ENCODE data around the gene MASTL. TPM values are rescaled to one million over a fixed set of nuclear protein-coding genes. Genes with fewer than 3 reads are reported as not detected.

The MASTL gene
- total RNA-seq, result 10 to 100 TPM in 3 of 5 donors, 1 to 10 TPM in 2; 4.2 to 21.2 (median 10.4) TPM
- 10.5 TPM for total RNA-seq (2013)
- total RNA-seq, result 12.7 to 93.3 (median 39.0) reads per million in 29 experiments

DNA sequence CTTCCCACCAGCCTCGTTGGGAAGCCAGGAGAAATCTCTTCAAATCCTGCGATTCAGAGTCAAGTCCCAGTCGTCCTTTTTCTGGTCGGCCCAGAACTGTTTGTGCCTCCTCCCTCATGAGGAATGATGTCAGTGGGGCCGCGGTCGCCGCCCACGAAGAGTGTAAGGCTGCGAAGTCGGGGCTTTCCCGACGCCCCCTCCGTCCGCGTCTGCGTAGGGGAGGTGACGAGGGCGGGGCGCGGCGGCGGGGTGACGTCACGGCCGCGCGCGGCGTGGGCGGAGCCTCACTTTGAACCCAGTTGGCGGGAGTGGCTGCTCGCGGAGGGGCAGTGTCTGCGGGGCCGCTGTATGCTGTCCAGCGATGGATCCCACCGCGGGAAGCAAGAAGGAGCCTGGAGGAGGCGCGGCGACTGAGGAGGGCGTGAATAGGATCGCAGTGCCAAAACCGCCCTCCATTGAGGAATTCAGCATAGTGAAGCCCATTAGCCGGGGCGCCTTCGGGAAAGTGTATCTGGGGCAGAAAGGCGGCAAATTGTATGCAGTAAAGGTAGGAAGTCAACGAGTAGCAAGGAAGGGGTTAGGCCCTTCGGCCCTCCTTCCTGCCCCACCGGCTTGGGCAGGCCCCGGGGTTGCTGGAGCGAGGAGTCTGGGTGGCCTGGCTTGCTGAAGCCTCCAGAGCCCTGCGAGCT lies at the start of gene MASTL:
Gene MASTL, plus strand, starts transcription at position 287 of the 689 bp plus-strand sequence. Its CDS starts 75 bp downstream, at position 362.
- ATAC-seq (replicated peaks in 1 of 4) (peak; percentile 82 to 90 (median 84)), DNase-seq (peak; percentile 87 to 98 (median 94))
- Histone ChIP-seq H3K9me3 (no peaks in the 10 kb centered on the region), H3K27ac (ENCODE audit: low read length) (peak within 1 kb of the TSS; percentile 95), H3K27me3 (replicated peaks in 1 of 2; ENCODE audit: control insufficient read depth in 2 of 2, extremely low read depth in 1 of 2, insufficient read depth in 2 of 2, low read length in 1 of 2) (no peaks in the 10 kb centered on the region), H3K4me3 (ENCODE audit: control insufficient read depth in 1 of 2, extremely low read depth in 1 of 2, low read length in 1 of 2) (peak within 1 kb of the TSS; percentile 65 to 100), H3K36me3 (ENCODE audit: control insufficient read depth in 2 of 2, extremely low read depth in 1 of 2, insufficient read depth in 1 of 2, low read length in 1 of 2) (peaks cover 0 to 9% of the 10 kb centered on the region in 2 donors), H3K4me1 (ENCODE audit: control insufficient read depth in 1 of 2, extremely low read depth in 1 of 2, insufficient read depth in 2 of 2, low read length in 2 of 2) (peaks cover 12 to 39% of the 10 kb centered on the region in 2 experiments)
- peak within 1 kb of the TSS; percentile 96 to 100 (median 99) for H3K4me3 Mint-ChIP-seq
- ChIA-PET CTCF (interaction anchor here in 1 of 2 donors (0.7 to 2.0 kb wide), 5 partner anchors 10 to 714 kb away, joined by 3 to 12 read pairs (median 3); no protein-coding TSS in a partner anchor), POLR2A (interaction anchor here in 1 of 2 donors (0.6 to 0.7 kb wide), 2 partner anchors 98 to 415 kb away, joined by 3 read pairs; no protein-coding TSS in a partner anchor)
- H3K9me3 Mint-ChIP-seq, result no peaks in the 10 kb centered on the region
- no peaks in the 10 kb centered on the region for H3K27me3 Mint-ChIP-seq
- H3K36me3 Mint-ChIP-seq, result peaks cover 23% of the 10 kb centered on the region
- under 1% methylated on average over 54 of the region's 55 CpGs for WGBS (ENCODE audit: insufficient coverage)
- H3K4me1 Mint-ChIP-seq, result peaks cover 49 to 65% (median 52%) of the 10 kb centered on the region in 3 donors
- peak within 1 kb of the TSS; percentile 100 for H3K27ac Mint-ChIP-seq

- Mint-ChIP-seq H3K27me3 (no peaks in the 10 kb centered on the region), H3K36me3 (peaks cover 23% of the 10 kb centered on the region), H3K4me1 (peaks cover 10 to 13% (median 13%) of the 10 kb centered on the region in 3 donors), H3K27ac (no peak overlapping the region), H3K4me3 (no peak overlapping the region), H3K9me3 (peaks cover 2 to 7% (median 6%) of the 10 kb centered on the region in 3 donors)
- 100% methylated on average over 1 of the region's 3 CpGs for WGBS (ENCODE audit: insufficient coverage)
- Histone ChIP-seq H3K27ac (ENCODE audit: low read length) (no peak overlapping the region), H3K36me3 (ENCODE audit: control insufficient read depth in 2 of 2, extremely low read depth in 1 of 2, insufficient read depth in 1 of 2, low read length in 1 of 2) (peaks cover 0 to 30% of the 10 kb centered on the region in 2 donors), H3K27me3 (replicated peaks in 1 of 2; ENCODE audit: control insufficient read depth in 2 of 2, extremely low read depth in 1 of 2, insufficient read depth in 2 of 2, low read length in 1 of 2) (no peaks in the 10 kb centered on the region), H3K4me3 (ENCODE audit: control insufficient read depth in 1 of 2, extremely low read depth in 1 of 2, low read length in 1 of 2) (no peak overlapping the region), H3K9me3 (no peaks in the 10 kb centered on the region), H3K4me1 (ENCODE audit: control insufficient read depth in 1 of 2, extremely low read depth in 1 of 2, insufficient read depth in 2 of 2, low read length in 2 of 2) (peaks cover 4 to 8% of the 10 kb centered on the region in 2 experiments)
- no peak for ATAC-seq (replicated peaks in 1 of 4)
- ChIA-PET POLR2A (interaction anchor here (0.6 kb wide), 2 partner anchors 18 to 36 kb away, joined by 3 to 6 read pairs; no protein-coding TSS in a partner anchor), CTCF (interaction anchor here in 1 of 2 donors (1.2 kb wide), 1 partner anchor 116 kb away, joined by 3 read pairs; no protein-coding TSS in a partner anchor)
- DNase-seq, result no peak
Measured at GRCh38 chr10:27108165-27108564, 47.0 kb upstream of the MASTL start.

DNA sequence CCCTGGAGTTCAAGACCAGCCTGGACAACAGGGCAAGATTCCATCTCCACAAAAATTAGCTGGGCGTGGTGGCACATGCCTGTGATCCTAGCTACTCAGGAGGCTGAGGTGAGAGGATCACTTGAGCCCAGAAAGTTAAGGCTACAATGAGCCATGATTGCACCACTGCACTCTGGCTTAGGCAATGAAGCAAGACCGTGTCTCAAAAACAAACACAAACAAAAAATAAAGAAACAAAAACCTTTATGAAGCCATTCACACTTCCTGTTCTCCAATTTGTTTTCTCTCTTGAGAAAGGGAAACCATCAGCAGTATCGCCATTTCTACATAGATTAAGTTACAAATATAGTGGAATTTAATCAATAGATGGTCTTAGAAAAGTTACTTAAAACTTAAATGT lies 20.8 kb upstream of the MASTL start:
- H3K27me3 ChIP-seq (replicated peaks in 1 of 2; ENCODE audit: control insufficient read depth in 2 of 2, extremely low read depth in 1 of 2, insufficient read depth in 2 of 2, low read length in 1 of 2), result no peaks in the 10 kb centered on the region
- H3K36me3 ChIP-seq (ENCODE audit: control insufficient read depth in 2 of 2, extremely low read depth in 1 of 2, insufficient read depth in 1 of 2, low read length in 1 of 2), result peaks cover 9 to 55% of the 10 kb centered on the region in 2 donors
- DNase-seq (no peak), ATAC-seq (replicated peaks in 1 of 4) (no peak)
- ChIA-PET POLR2A (interaction anchor here in 1 of 2 donors (0.6 kb wide), 1 partner anchor 21 kb away, joined by 7 read pairs; no protein-coding TSS in a partner anchor), CTCF (no interaction called here)
- Mint-ChIP-seq H3K27me3 (no peaks in the 10 kb centered on the region), H3K27ac (peak overlapping the region; percentile 8 to 39), H3K36me3 (peaks cover 48% of the 10 kb centered on the region), H3K4me1 (peaks cover 11 to 26% (median 13%) of the 10 kb centered on the region in 3 donors), H3K4me3 (no peak overlapping the region), H3K9me3 (no peaks in the 10 kb centered on the region)
- H3K4me3 ChIP-seq (ENCODE audit: control insufficient read depth in 1 of 2, extremely low read depth in 1 of 2, low read length in 1 of 2), result no peak overlapping the region
- WGBS (ENCODE audit: insufficient coverage), result 83% methylated on average over 1 of the region's 3 CpGs
- no peak overlapping the region for H3K27ac ChIP-seq (ENCODE audit: low read length)
- H3K9me3 ChIP-seq, result no peaks in the 10 kb centered on the region
- no peaks in the 10 kb centered on the region for H3K4me1 ChIP-seq (ENCODE audit: control insufficient read depth in 1 of 2, extremely low read depth in 1 of 2, insufficient read depth in 2 of 2, low read length in 2 of 2)

- peaks cover 26% of the 10 kb centered on the region for H3K36me3 Mint-ChIP-seq
- H3K27ac Mint-ChIP-seq, result no peak overlapping the region
- Histone ChIP-seq H3K27me3 (replicated peaks in 1 of 2; ENCODE audit: control insufficient read depth in 2 of 2, extremely low read depth in 1 of 2, insufficient read depth in 2 of 2, low read length in 1 of 2) (no peaks in the 10 kb centered on the region), H3K9me3 (no peaks in the 10 kb centered on the region), H3K36me3 (ENCODE audit: control insufficient read depth in 2 of 2, extremely low read depth in 1 of 2, insufficient read depth in 1 of 2, low read length in 1 of 2) (peaks cover 0 to 48% of the 10 kb centered on the region in 2 donors), H3K4me1 (ENCODE audit: control insufficient read depth in 1 of 2, extremely low read depth in 1 of 2, insufficient read depth in 2 of 2, low read length in 2 of 2) (no peaks in the 10 kb centered on the region), H3K27ac (ENCODE audit: low read length) (no peak overlapping the region), H3K4me3 (ENCODE audit: control insufficient read depth in 1 of 2, extremely low read depth in 1 of 2, low read length in 1 of 2) (no peak overlapping the region)
- ChIA-PET POLR2A (no interaction called here), CTCF (no interaction called here)
- WGBS (ENCODE audit: insufficient coverage), result no CpG with 5 or more reads among the region's 3 CpGs
- DNase-seq (no peak), ATAC-seq (replicated peaks in 1 of 4) (no peak)
- H3K4me3 Mint-ChIP-seq, result no peak overlapping the region
- H3K4me1 Mint-ChIP-seq, result peaks cover 0 to 7% (median 4%) of the 10 kb centered on the region in 3 donors
- H3K27me3 Mint-ChIP-seq, result no peaks in the 10 kb centered on the region
- H3K9me3 Mint-ChIP-seq, result no peaks in the 10 kb centered on the region
Measured at GRCh38 chr10:27138277-27138676, 16.9 kb upstream of the MASTL start.

DNA sequence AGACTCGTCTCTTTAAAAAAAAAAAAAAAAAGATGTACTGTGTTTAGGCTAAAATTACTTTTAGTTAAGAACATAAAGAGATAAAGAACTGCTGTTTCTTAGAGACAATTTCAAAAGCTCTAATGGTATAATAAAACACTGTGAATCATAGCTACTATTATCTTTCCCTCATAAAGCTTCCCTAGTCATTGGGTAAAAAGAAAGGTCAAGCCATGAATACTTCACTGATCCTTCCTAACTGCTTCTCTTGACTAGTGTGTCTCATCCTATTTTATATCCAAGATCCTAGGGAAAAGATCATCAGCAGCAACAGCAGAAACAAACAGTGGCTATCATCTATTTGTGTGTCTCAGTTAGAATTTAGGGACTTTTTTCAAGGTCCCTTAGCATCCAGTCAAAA lies 11.5 kb upstream of the MASTL start:
- ATAC-seq (replicated peaks in 1 of 4) (no peak), DNase-seq (no peak)
- ChIA-PET POLR2A (interaction anchor here in 1 of 2 donors (0.6 to 1.1 kb wide), 6 partner anchors 15 to 660 kb away, joined by 3 to 11 read pairs (median 6); no protein-coding TSS in a partner anchor), CTCF (interaction anchor here (0.5 to 0.6 kb wide), 3 partner anchors 16 to 1461 kb away, joined by 3 to 6 read pairs (median 4); no protein-coding TSS in a partner anchor)
- no CpG with 5 or more reads among the region's 1 CpG for WGBS (ENCODE audit: insufficient coverage)
- no peaks in the 10 kb centered on the region for H3K27me3 Mint-ChIP-seq
- Histone ChIP-seq H3K27me3 (replicated peaks in 1 of 2; ENCODE audit: control insufficient read depth in 2 of 2, extremely low read depth in 1 of 2, insufficient read depth in 2 of 2, low read length in 1 of 2) (no peaks in the 10 kb centered on the region), H3K27ac (ENCODE audit: low read length) (no peak overlapping the region), H3K9me3 (no peaks in the 10 kb centered on the region), H3K4me1 (ENCODE audit: control insufficient read depth in 1 of 2, extremely low read depth in 1 of 2, insufficient read depth in 2 of 2, low read length in 2 of 2) (peaks cover 0 to 4% of the 10 kb centered on the region in 2 experiments), H3K36me3 (ENCODE audit: control insufficient read depth in 2 of 2, extremely low read depth in 1 of 2, insufficient read depth in 1 of 2, low read length in 1 of 2) (peaks cover 11 to 76% of the 10 kb centered on the region in 2 donors), H3K4me3 (ENCODE audit: control insufficient read depth in 1 of 2, extremely low read depth in 1 of 2, low read length in 1 of 2) (no peak overlapping the region)
- H3K9me3 Mint-ChIP-seq, result no peaks in the 10 kb centered on the region
- H3K36me3 Mint-ChIP-seq, result peaks cover 32% of the 10 kb centered on the region
- no peak overlapping the region for H3K4me3 Mint-ChIP-seq
- H3K4me1 Mint-ChIP-seq, result peaks cover 16 to 19% (median 16%) of the 10 kb centered on the region in 3 donors
- H3K27ac Mint-ChIP-seq, result peak overlapping the region in 1 of 2 donors; percentile 8

DNA sequence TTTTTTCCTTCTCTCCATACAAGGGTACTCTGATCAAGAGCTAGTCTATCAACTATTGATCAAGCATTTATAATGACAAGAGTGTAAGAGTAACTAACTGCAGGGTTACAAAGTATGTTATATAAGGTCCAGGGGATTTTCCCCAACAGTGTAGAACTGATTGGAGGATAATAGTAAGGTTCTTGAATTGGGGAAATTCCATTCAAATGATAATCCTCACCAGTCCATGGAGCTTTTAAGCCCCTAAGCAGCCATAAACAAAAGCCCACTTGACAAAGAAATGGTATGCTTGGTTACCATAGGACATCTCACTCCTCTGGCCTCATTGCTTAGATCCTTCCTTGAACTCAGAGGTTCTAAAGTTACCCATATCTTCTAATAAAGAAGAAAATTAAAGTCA lies 9.2 kb upstream of the MASTL start:
- H3K4me3 Mint-ChIP-seq, result no peak overlapping the region
- POLR2A ChIA-PET, result interaction anchor here (0.7 to 1.2 kb wide), 2 partner anchors 23 to 27 kb away, joined by 4 read pairs; no protein-coding TSS in a partner anchor

More for the DNA sequence above, 9.2 kb upstream of the MASTL start:
- peaks cover 34% of the 10 kb centered on the region for H3K36me3 Mint-ChIP-seq
- peaks cover 24 to 36% (median 28%) of the 10 kb centered on the region in 3 donors for H3K4me1 Mint-ChIP-seq
- DNase-seq, result peak in 1 of 35 experiments; percentile 25
- no peaks in the 10 kb centered on the region for H3K9me3 Mint-ChIP-seq
- Histone ChIP-seq H3K4me1 (ENCODE audit: control insufficient read depth in 1 of 2, extremely low read depth in 1 of 2, insufficient read depth in 2 of 2, low read length in 2 of 2) (peaks cover 0 to 11% of the 10 kb centered on the region in 2 experiments), H3K4me3 (ENCODE audit: control insufficient read depth in 1 of 2, extremely low read depth in 1 of 2, low read length in 1 of 2) (no peak overlapping the region), H3K9me3 (no peaks in the 10 kb centered on the region), H3K36me3 (ENCODE audit: control insufficient read depth in 2 of 2, extremely low read depth in 1 of 2, insufficient read depth in 1 of 2, low read length in 1 of 2) (peaks cover 11 to 77% of the 10 kb centered on the region in 2 donors), H3K27me3 (replicated peaks in 1 of 2; ENCODE audit: control insufficient read depth in 2 of 2, extremely low read depth in 1 of 2, insufficient read depth in 2 of 2, low read length in 1 of 2) (no peaks in the 10 kb centered on the region), H3K27ac (ENCODE audit: low read length) (peak overlapping the region; percentile 4)
- peak in 1 of 4 experiments; percentile 38 for ATAC-seq (replicated peaks in 1 of 4)
- H3K27me3 Mint-ChIP-seq, result no peaks in the 10 kb centered on the region
- H3K27ac Mint-ChIP-seq, result no peak overlapping the region
- CTCF ChIA-PET, result interaction anchor here in 1 of 2 donors (0.7 to 1.4 kb wide), 2 partner anchors 9 to 78 kb away, joined by 4 to 5 read pairs; partner anchors contain the start of genes MASTL and YME1L1
